Superior temporal gyrus (tissue), 1 donor: Measurements from ENCODE around the gene OBSCN.
"Not testable (repeated sequence)": the region's sequence is repeated elsewhere in the genome, so short reads cannot be mapped to it uniquely, and the experiment has no call there.

Experiments
- DNase-seq: peaks from one replicate; pipeline ENCODE4 v3.0.0-alpha.2; 2016; ENCODE audit errors: extremely low spot score

Gene OBSCN

DNA sequence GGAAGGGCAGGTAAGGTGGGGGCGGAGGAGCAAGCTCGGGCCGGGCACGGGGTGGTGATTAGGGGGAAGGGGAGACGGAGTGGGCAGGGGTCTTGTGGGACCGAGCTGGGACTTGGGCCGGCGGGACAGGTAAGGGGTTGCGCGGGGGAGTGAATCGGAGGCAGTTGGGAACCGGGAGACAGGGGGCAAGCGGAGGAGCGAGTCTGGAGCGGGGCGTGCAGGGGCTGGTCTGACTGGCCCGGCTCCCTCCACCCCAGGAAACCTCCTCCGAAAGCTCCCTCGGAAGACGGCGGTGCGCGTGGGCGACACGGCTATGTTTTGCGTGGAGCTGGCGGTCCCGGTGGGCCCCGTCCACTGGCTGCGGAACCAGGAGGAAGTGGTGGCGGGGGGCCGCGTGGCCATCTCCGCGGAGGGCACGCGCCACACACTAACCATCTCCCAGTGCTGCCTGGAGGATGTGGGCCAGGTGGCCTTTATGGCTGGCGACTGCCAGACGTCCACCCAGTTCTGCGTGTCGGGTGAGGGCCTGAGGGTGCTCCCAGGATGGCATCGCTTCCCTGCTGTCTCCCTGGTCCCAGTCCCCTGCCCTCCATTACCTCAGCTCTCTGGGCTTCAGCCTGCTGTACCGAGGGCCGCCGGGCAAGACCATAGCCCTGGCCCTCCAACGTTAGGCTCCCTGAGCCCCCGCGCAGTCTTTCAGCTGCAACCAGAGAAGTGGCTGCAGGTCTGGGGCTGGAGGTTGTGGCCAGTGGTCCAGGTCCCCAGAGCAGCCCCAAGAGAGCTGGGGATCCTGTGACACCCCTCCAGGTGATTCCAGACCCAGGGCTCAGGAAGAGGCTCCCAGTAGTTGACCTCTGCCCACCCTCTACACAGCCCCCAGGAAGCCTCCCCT lies 6.3 kb downstream of the OBSCN start:
- no peak for DNase-seq

DNA sequence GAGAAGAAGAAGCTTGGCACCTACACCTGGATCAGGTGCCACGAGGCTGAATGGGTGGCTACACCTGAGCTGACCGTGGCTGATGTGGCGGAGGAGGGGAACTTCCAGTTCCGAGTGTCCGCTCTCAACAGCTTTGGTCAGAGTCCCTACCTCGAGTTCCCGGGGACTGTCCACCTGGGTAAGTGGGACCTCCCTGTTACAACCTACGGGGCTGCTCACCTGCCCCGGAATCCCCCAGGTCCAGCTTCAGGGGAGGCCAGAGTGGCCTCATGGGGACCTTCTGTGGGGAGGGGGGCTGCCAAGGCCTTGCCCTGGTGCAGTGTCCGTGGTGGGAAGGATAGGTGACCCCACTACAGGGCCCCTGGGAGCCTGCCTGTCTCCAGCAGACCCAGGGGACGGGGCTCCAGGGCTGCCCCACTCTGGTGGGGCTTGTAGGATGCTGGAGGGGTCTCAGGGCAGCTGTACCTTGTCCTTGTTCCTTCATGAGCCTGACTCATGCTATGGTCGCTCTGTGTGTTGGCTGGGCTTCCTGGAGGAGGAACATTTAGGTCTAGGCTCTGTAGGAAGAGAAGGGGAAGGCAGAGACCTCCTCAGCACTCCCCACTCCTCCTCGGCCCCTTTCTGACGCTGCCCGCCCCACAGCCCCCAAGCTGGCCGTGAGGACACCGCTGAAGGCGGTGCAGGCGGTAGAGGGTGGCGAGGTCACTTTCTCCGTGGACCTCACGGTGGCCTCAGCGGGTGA lies 7.2 kb downstream of the OBSCN start:
- DNase-seq = no peak

DNA sequence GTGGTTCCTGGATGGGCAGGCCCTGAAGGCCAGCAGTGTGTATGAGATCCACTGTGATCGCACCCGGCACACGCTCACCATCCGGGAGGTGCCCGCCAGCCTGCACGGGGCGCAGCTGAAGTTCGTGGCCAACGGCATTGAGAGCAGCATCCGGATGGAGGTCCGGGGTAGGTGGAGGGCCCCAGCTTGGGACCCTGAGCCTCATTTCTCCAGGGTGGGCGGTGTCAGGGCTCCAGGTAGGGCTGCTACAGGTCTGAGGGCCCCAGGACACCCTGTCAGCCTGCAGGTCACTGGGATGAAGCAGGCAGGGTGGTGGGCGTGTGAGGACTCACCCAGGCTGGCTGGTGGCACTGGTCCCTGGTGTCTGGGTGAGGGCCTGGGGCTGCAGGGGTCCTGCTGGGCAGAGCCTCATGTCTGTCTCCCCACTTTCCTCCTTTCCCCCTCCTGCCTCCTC lies 7.8 kb downstream of the OBSCN start:
- no peak for DNase-seq

DNA sequence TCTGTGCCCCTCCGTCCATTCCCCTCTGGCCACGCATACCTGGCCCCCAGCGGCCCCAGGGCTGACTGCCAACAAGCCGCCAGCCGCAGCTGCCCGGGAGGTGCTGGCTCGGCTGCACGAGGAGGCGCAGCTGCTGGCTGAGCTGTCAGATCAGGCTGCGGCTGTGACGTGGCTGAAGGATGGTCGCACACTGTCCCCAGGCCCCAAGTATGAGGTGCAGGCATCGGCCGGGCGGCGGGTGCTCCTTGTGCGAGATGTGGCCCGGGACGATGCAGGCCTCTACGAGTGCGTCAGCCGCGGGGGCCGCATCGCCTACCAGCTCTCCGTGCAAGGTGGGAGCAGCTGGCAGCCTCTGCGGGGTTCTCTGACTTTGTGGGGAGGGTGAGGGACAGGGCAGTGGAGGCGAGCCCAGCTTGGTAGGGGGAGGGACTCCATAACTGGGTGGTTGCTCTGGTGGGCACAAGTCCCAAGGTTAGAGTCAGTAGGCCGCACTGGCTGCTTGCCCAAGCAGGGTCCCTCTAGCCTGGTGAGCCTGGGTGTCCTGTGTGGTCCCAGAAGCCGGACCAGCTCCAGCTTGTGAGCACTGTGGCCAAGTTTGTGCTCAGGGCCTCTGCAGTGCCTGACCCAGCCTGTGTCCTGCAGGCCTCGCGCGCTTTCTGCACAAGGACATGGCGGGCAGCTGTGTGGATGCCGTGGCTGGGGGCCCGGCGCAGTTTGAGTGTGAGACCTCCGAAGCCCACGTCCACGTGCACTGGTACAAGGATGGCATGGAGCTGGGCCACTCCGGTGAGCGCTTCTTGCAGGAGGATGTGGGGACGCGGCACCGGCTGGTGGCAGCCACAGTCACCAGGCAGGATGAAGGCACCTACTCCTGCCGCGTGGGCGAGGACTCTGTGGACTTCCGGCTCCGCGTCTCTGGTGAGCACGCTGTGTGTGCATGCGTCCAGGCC lies 8.8 kb downstream of the OBSCN start:
- DNase-seq = no peak

DNA sequence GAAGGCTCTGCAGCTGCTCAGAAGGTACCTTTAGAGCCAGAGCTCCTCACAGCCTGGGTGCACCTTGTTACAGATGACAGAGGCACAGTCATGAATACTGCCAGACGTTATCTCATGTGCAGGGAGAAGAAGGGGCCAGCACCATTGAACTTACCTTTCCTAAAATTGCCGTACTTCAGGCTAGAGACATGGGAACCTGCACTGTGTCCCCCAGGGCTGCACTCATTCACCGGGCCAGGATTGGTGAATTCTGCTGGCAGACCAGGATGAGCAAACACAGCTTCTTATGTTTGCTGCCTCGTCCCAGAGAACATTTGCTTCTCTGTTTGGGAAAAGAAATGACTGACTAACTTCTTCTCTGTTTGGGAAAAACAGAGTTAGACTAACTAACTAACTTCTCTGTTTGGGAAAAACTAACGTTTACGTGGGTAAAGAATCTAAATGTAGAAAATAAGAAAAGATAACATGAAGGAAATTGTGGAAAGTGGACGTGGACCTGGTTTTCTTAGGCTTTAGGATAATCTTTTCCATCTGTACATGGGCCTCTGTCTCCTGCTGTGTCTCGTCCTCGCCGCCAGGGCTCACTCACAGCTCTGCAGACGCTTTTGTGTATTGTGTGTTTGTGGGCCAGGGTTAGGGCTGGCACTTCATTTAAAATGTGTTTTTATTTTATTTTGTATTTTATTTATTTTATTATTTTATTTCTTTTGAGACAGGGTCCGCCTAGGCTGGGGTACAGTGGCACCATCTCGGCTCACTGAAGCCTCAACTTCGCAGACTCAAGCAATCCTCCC lies 9.9 kb downstream of the OBSCN start:
- DNase-seq = no peak

DNA sequence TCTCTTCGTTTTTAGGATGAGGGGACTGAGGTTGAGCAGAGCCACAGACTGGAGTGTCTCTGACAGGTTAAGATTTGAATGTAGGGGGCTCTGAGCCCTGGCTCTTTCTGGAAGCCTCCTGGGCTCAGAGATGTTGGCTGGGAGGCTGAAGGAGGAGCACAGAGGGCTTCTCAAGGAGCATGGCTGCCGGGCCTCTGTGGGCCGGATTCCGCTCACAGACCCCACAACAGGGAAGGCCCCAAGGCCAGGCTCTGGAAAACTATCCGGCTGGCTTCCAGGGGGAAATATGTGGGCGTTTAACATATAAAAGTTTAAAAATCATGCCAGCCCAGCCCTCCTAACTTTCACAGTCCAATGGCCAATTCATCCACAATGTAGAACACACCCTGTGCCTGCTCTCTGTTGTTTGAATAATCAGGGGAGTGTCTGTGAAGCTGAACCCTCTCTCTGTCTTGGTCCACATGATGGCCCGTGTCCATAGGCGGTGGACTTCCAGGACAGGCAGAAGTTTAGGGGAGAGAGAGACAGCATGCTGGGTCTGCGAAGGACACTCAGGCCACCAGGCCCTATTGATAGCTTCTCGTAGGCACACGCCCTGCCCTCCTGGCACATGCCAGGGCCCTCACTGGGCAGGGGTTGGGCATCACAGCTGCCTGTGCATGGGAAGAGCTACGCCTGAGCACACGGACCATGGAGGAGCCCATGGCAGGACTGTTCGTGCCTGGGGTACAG lies 10.8 kb downstream of the OBSCN start:
- DNase-seq = no peak

DNA sequence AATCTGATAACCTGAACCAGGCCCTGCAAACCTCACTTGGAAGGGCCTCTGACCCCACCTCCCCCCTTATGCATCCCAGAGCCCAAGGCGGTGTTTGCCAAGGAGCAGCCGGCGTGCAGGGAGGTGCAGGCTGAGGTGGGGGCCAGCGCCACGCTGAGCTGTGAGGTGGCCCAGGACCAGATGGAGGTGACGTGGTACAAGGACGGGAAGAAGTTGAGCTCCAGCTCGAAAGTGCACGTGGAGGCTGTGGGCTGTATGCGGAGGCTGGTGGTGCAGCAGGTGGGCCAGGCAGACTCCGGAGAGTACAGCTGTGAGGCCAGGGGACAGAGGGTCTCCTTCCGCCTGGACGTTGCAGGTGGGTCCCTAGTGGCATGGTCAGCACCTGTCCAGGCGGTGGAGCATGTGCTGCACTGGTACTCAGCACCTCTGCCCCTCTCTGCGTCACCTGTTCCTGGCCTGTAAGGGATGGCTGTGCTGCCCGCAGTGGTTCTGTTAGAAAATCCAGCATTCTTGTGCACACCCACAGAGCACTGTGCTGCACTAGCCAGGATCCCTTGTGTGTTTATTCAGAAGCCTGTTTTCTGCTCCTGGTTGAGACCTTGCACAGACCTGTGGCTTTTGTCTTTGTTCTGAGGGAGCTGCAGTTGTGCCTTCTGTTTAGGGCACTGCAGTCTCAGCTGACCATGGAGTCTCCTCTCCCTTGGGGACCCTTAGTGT lies 11.6 kb downstream of the OBSCN start:
- no peak for DNase-seq

DNA sequence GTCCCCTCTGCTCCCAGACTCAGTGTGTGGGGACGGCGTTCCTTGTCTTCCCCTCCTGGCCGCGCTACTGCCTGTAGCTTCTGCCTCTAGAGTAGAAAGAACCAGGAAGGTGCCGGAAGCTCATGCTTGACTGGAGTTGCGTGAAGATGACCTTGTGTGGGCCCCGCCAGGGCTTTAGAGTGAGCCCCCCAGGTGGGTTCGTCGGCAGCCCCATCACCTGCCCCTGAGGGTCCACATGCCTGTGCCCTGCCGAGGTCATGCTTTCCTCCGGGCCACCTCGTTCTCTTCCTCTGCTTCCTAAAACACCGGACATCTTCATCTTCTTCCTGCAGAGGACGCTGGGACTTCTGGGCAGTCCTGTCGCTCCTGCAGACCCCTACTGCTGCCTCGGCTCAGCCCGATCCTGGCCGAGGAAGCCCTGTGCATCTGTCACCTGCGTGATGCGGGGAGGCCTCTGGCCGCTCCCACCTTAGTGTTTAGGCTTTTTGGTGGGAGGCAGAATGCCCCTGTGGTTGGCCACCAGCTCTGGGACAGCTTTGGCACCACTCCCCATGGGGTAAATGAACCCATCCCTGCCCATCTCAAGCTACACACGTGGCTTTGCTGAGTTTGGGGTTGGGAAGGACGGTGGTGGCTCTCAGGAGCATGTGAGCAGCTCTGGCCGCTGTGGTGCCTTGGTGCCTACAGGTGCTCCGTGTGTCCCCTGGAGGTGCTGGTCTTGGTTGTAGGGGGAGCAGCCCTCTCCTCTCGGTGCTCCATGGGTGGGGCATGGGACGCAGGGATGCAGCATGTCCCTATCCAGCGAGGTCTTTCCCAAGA lies 12.3 kb downstream of the OBSCN start:
- DNase-seq = no peak

DNA sequence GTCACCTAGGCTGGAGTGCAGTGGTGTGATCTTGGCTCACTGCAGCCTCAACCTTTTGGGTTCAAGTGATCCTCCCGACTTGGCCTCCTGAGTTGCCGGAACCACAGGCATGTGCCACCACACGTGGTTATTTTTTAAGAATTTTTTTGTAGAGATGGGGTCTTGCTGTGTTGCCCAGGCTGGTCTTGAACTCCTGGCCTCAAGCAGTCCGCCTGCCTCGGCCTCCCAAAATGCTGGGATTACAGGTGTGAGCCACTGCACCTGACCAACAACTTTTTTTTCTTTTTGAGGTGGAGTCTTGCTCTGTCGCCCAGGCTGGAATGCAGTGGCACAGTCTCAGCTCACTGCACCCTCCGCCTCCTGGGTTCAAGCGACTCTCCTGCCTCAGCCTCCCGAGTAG lies 13.3 kb downstream of the OBSCN start:
- DNase-seq = not testable (repeated sequence)

DNA sequence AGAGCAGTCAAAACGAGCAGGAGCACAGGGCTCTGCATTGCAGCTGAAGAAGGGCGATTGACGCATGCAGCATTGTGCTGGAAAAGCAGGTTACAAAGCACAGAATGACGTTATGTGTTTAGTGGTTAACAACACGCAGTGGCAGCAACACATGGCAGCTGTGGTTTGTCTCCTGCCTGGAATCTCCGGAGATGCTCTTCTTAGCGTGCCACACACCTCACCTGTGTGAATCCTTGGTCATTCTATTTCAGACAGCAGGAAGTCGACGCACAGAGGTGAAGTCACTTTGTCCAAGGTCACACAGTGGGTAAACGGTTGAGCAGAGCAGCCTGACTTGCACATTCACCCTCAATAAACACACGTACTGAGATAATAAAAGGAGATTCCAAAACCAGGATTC lies 14.7 kb downstream of the OBSCN start:
- DNase-seq = no peak

DNA sequence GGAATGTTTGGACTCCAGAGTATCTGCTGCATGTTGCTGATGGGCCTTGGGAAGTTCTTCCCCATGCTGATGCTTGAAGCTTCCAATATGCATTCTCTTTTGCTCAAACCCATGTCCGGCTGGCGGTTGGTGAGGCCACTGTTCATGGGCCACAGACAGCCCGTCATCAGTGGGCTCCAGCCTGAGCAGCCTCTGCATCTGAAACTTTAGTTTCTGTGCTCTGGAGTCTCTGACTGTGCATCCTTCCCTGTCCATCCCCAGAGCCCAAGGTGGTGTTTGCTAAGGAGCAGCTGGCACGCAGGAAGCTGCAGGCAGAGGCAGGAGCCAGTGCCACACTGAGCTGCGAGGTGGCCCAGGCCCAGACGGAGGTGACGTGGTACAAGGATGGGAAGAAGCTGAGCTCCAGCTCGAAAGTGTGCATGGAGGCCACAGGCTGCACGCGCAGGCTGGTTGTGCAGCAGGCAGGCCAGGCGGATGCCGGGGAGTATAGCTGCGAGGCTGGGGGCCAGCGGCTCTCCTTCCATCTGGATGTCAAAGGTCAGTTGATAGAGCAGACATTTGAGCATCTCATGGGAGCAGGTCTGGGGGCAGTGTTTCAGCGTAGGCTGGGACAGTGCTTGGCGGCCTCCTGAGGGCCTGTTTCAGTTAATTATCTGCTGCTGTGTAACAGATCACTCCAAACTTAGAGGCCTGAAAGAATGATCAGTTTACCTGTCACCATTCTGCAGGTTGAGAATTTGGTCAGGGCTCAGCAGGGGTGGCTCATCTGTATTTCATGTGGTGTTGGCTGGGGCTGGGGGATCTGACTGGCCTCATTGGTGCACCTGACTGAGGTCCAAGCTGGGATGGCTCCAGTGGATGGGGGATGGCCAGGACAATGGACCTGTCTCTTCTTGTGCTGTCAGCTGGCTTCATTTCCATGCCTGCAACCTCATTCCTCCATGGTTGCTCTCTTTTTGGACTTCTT lies 16.6 kb downstream of the OBSCN start:
- DNase-seq = no peak

DNA sequence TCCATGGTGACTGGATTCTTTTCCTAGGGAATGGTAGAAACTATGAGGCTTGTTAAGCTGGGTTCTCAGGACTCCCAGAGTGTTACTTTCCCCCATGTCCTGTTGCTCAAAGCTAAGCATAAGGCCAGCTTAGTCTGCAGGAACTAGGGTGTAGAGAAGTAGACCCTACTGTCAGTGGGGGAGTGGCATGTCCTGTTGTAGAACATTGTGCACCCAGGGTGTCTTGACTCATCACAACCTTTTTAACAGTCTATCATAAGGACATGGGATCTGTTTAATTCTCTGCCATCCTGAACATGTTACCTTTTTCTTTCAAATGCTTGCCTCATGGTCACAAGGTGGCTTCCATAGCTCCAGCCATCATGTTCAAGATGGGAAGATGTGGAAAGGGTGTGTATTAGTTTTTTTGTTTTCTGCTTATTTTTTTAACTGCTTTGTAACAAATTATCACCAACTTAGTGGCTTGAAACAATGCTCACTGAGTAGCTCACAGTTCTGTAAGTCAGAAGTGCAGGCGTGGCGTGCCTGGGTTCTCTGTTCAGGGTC lies 17.4 kb downstream of the OBSCN start:
- DNase-seq = no peak

DNA sequence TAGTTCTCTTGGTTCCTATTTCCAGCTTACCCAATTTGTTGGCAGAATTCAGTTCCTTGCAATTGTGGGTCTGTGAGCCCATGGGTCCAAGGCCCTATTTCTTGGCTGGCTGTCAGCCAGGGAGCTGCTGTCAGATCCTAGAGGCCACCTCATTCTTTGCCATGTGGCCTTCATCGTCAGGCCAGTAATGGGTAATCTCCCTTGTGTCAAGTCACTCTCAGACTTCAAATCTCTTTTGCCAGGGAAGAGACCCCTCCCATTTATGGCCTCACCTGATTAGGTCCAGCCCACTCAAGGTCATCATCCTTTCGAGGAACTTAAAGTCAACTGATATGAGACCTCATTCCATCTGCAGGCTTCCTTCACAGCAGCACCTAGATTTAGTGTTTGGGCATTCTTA lies 17.9 kb downstream of the OBSCN start:
- DNase-seq = no peak

DNA sequence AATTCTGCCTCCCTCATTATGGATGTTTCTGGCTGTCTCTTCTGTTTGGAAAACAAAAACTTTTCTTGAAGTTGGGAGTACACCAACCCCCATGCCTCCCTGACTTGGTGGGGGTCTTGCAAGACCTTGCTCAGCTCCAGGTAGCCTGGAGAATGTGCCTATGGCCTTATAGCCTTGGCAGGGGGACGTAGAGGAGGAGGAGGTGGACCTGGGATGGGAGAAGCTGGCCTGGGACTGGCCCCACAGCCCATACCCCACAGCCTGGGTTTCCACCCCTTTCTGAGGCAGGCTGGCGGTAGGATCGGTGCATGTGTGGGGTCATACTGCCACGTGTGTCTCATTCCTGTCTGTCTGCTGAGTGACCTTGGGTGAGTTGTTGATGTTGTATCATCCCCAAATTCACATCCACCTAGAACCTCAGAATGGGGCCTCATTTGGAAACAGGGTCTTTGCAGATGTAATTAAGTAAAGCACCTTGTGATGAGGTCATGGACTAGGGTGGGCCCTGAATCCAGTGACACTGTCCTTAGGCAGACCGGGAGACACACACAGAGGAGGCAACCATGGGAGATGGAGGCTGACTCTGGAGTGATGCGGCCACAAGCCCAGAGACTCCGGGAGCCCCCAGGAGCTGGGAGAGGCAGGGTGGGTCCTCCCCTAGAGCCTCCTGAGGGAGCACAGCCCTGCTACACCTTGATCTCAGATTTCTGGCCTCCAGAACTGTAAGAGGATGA lies 18.5 kb downstream of the OBSCN start:
- DNase-seq = no peak

DNA sequence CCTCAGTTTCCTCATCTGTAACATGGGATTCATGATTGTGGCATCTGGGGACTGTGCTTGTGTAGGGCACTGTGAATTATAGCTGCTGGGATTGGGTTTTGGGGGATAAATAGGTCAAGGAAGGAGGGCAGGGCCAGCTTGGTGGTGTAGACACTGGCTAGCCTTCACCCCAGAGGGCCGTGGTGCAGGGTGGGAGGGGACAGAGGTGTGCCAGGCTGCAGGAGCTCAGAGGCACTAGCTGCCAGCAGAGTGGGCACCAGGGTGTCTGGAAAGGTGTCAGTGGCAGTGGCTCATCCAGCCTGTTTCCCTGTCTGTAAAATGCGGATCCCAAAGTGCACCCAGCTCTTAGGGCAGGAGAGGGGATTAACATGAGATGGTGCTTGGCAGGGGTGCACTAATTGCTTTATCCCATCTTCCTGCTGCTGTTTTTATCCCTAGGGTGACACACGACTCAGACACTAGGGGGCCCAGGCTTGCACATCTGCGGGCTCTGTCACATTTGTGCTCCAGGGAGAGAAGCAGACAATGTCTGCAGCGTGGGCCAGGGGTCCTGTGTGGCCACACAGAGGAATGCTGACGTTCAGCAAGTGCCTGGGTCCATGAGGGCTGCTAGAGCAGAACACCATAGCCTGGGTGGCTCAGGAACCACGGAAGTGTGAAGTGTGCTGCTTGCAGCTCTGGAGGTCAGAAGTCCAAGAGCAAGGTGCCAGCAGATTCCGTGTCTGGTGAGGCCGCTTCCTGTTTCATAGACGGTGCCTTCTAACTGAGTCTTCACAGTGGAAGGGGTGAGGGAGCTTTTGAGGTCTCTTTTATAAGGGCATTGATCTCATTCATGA lies 19.3 kb downstream of the OBSCN start:
- DNase-seq = no peak

DNA sequence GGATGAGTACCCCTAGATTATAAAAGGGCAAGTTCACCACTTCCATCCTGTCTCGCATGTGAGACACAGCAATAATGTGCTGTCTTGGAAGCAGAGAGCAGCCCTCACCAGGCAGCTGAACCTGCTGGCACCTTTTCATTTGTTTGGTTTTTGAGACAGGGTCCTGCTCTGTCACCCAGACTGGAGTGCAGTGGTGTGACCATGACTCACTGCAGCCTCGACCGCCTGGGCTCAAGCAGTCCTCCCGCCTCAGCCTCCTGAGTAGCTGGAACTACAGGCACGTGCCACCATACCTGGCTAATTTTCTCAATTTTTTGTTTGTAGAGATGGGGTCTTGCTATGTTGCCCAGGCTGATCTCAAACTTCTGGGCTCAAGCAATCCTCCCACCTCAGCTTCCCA lies 20.3 kb downstream of the OBSCN start:
- DNase-seq = not testable (repeated sequence)
